GM21529 (cell line): ENCODE measurements around the gene TSPAN16.

ENCODE experiments used
- ATAC-seq: cut with Tn5 transposase; IDR thresholded peaks from one replicate; pipeline ENCODE4 v1.9.1; 2021; ENCODE audit not compliant: unreplicated experiment

The TSPAN16 gene, protein sequence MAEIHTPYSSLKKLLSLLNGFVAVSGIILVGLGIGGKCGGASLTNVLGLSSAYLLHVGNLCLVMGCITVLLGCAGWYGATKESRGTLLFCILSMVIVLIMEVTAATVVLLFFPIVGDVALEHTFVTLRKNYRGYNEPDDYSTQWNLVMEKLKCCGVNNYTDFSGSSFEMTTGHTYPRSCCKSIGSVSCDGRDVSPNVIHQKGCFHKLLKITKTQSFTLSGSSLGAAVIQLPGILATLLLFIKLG

DNA sequence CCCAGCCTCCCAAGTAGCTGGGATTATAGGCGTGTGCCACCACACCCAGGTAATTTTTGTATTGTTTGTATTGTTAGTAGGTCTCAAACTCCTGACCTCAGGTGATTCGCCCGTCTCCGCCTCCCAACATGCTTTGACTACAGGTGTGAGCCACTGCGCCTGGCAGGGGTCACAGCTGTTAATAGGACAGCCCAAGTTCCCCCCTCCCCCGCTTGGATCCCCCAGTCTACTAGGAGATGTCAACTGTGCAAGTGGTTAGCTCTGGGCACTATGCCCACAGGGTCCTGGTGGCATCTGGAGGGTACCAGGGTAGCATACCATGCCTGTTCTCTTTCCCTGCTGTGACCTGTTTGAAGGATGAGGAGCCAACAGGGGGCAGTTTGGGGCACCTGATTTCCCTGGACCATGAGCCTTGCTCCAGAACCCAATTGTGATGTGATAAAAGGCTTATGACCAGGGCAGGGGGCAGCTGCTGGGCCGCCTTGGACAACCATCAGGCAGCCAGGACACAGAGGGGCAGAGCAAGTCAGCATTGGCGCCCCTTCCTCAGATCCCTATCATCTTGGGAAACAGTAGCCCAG, at the start of gene TSPAN16:
TSS of gene TSPAN16 (plus strand) at position 496 of the 581 bp plus-strand sequence. CDS start 138 bp downstream, outside the sequence.
- no peak for ATAC-seq

DNA sequence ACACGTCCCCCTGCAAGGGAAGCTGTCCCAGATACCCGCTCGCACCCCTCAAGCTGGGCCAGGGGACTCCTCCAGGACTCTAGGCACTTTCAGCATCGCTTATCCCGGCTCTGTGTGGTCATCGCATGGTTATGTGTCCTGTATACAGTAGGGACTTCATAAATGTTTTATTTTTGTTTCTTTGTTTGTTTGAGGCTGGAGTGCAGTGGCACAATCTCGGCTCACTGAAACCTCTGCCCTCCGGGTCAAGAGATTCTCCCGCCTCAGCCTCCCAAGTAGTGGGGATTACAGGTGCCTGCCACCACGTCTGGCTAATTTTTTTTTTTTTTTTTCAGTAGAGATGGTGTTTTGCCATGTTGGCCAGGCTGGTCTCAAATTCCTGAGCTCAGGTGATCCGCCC, 49.0 kb upstream of the TSPAN16 start:
- ATAC-seq, result no peak

DNA sequence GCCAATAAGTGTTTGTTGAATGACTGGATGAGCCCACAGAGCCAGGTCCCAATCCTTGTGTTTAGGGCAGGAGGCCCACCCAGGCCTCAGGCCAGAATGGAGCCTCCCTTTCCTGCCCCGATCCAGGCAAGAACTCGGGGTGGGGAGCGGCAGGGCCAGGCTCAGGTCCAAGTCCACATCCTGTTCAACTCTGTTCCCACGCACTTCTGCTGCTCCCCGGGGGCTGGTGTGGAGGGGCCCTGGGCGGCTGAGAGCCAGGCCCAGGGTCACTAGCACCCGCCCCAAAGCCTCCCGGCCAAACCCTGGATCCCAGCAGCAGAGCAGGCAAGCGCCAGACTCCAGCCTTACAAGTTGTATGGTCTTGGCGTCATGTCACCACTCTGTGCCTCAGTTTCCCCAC, 48.6 kb upstream of the TSPAN16 start:
- ATAC-seq, result no peak

DNA sequence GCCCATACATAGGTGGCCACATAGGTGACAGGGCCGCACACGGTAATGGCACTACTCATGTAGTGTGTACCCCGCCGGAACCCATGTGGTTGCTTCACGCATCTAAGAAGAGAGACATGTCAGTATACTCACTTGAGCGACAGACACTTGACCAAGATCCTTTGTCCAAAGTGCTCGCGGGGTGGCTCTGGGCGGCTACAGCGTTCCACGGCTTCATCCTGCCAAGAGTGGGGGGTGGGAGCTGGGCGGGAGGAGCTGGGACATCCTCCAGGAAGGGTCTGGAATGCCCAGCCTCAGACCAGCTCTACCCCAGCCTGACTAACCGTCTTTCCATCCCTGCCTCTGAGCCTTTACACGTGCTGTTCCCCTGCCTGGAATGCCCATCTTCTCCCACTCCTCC, 48.0 kb upstream of the TSPAN16 start:
- no peak for ATAC-seq

DNA sequence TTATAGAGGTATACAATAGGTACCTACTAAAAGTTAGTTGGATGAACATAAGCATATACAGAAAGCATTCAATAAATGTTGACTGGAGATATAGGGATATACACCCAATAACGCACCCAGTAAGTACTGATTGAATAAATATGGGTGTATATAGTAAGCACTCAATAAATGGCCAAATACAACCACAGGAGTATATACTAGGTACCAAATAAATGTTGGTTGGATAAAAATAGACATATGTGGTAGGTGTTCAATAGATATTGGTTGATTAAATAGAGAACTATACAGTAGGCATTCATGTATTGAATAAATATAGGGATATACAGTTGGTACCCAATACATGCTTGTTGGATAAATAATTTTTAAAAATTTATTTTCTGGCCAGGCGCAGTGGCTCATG, 47.1 kb upstream of the TSPAN16 start:
- no peak for ATAC-seq

DNA sequence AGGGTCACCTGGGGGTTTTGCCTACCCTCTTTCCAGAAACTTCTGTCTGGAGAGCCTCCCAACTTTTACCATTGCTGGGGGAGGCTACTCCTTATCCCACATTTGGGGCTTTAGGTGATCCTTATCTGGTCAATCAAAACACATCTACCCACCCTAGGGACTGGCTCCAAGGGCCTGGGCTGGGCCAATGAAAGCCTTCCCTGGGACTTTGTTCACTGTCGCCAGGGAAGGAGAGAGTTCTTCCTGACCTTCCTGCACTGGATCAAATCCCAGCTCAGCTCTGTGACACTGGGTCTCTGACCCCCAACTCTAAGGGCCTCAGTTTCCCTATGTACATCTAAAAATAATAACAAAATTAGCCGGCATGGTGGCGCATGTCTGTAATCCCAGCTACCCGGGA, 44.7 kb upstream of the TSPAN16 start:
- no peak for ATAC-seq

DNA sequence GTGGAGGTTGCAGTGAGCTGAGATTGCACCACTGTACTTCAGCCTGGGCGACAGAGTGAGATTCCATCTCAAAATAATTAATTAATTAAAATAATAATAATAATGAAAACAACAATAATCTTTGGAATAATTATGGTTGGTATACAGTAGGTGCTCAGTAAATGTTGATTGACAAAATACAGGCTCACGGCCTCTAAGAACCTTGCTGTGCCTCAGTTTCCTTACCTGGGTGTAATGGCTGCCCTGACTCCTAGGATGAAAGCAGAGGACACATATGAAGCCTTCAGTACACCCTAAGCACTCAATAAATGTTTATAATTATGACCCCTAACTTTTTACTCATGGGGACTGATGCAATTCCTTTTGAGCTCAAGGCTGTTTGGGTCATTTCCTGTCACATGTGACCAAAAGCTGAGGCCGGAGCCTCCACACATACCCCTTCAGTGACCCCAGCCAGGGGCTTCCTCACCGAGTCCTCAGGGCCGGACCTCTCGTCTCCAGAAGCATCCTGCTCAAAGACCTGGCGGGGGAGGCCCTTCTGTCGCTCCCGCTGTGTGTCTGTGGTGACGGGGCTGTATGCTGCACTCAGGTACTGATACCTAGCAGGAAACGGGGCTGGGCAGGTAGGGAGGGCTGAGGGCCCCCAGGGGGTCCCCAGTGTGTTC, 44.2 kb upstream of the TSPAN16 start:
- no peak for ATAC-seq

DNA sequence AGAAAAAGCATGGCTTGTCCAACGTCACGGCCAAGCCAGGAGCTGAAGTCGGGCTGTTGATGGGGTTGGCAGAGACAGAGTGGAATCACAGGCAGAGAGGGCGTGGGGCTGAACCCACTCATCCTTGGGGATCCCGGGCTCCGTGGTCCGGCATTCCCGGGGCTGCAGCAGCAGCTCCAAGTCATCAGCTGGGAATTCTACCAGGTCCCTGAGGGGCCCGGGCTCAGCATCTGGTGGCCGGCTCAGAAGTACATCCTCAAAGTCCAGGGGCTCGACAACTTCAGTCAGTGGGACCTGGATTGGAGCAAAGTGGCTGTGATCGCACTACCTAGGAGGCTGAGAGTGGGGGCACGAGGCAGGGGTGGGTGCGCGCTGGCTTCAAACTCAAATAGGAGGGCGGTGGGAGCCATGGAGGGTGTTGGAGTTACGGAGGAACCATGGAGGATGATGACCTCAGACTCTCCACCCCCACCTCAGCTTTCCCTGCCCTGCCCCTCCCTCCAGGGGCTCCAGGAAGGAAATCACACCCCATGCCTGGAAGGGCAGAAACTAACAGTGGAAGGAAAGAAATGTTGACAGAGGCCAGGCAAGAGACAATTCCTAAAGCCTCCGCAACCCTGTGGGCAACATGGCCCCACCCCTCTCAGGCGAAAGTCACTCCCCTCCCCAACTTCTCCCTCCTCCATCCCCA, 43.1 kb upstream of the TSPAN16 start:
- ATAC-seq, result no peak

DNA sequence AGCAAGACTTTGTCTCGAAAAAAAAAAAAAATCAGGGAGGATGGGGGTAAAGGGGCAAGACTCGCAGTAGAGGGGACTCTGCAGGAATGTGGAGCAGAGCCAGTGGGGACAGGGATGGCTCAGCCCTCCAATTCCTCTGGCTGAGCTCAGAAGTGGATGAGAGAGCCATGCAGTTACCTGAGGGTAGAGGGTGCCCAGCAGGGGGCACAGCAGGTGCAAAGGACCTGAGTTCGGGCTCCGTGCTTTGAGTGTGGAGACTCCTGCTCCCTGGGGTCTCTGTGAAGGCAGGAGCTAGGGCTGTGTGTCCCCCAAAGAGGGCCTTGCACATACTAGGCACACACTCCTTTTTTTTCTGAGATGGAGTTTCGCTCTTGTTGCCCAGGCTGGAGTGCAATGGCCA, 41.3 kb upstream of the TSPAN16 start:
- no peak for ATAC-seq

DNA sequence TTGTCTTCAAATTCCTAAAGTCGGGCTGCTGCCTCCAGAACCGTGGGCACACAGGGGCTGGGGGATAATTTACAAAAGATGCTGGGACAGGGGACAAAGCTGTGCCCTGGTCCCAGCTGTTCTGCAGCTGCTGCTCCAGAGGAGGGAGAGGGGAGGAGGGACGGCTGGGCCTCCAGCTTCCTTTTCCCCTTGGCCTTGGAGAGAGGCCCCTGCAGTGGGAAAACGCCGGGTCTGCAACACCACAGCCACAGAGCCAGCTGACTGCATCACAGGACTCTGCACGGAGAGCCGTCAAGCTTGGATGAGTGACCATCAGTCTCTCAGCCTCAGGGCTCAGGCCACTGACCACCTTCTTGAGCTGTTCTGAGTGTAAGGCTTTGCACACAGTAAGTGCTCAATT, 39.8 kb upstream of the TSPAN16 start:
- ATAC-seq, result no peak

DNA sequence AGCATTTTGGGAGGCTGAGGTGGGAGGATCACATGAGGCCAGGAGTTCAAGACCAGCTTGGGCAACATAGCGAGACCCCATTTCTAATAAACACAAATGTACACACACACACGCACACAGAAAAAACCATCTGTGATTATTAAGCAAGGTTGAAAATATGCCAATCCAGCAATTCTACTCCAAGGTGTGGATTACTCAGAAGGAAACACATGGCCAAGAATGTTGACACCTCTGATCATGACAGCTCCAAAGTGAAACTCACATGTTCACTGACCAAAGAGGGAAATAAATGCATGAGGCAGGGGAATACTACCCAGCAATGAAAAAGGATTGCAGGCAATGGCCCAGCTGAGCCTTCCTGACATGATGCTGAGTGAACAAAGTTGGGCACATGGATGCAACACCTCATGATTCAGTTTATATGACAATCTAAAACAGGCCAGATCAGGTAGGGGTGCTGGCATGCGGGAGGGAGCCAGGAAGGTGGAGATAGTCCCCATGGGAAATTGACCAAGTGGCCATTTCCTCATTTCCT, 38.0 kb upstream of the TSPAN16 start:
- no peak for ATAC-seq

DNA sequence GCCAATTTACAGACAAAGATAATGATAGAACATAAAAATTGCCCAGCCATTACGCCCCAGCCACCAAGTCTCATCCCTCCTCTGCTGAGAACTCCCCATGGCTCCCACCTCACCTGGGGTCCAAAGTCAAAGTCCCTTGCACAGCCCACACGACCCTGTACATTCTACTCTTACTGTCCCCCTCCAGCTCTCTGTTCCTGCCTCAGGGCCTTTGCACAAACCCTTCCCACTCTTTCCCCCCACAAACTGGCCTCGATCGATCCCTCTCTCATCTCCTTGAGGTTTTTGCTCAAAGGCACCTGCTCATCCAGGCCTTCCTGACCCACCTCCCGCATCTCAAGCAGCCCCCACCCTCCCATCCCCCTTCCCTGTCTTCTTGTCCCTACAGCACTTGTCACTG, 35.0 kb upstream of the TSPAN16 start:
- no peak for ATAC-seq

DNA sequence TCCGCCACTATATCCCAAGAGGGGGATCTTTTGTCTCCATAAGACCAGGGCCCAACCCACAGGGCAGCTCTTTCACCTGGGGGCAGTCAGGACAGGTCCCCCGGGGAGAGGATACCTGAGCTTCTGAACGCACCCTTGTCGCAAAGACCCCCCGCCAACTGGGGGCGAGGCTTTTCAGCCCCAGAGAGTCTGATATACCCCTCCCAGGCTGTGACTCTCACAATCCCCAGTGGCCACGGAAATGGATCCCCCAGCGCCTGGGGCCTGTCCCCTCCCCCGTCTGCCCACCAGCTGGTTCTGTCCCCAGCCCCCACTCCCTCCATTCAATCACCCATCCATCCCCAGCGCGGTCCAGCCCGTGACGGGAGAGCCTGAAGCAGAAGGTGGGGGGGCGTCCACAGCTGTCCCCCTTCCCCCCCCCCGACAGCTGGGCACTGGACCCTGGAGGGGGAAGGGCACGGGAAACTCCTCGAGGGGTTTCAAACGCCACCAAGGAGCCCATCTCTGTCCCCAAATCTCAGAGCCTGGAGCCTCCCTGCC, 34.5 kb upstream of the TSPAN16 start:
- ATAC-seq, result no peak

DNA sequence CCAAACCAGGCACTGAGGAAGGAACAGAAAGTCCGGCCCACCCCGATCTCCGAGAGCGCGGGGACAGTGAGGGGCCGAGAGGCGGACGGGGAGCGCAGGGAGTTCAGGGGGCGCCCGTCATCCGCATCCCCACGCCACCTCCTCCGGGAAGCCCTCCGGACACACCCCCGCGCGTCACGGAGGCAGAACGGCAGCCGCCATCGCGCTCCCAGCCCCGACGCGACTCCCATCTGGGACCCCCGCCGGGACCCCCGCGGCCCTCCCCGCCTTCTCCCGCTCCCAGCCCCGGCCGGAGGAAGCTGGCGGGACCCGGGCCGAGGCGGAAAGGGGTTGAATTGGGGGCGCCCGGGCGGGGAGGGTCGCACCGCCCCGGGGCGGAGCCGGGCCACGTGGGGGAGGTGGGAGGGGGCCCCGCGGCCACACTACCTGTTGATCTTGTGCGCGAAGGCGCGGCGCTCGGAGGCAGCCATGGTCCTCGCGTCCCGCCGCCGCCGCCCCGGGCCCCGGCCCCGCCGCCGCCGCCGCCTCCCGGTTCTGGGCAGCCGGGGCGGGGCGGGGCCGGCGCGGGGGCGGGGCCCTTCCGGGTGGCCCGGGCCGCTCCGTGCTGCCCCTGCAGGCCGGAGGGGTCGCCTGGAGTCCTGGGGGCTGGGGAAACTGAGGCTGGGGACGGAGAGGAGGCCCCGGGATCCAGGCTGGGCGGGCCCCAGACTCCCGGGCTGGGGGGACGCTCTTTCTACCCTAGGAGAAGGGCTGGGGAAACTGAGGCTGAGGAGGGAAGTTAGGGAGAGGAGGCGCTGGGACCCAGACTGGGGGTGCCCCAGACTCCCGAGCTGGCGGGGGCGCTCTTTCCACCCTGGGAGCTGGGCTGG, 33.8 kb upstream of the TSPAN16 start, which contains the start of gene DOCK6:
TSS of gene DOCK6 (minus strand) at position 554 of the 869 bp plus-strand sequence. CDS start at position 470, 84 bp downstream.
- no peak for ATAC-seq

DNA sequence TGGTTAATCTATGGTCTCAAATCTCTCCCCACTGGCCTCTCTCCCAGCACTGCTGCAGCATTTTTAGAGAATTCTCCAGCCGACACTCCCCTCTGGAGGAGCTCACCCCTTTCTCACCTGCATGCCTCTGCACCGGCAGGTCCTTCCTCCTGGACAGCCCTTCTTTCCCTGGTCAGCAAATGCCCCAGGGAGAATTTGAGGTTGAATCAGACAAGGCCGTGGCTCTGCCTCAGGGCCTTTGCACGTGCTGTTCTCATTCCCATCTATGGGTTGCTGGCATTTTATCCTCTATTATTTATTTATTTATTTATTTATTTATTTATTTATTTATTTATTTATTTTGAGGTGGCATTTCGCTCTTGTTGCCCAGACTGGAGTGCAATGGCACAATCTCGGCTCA, 32.2 kb upstream of the TSPAN16 start:
- ATAC-seq, result no peak

DNA sequence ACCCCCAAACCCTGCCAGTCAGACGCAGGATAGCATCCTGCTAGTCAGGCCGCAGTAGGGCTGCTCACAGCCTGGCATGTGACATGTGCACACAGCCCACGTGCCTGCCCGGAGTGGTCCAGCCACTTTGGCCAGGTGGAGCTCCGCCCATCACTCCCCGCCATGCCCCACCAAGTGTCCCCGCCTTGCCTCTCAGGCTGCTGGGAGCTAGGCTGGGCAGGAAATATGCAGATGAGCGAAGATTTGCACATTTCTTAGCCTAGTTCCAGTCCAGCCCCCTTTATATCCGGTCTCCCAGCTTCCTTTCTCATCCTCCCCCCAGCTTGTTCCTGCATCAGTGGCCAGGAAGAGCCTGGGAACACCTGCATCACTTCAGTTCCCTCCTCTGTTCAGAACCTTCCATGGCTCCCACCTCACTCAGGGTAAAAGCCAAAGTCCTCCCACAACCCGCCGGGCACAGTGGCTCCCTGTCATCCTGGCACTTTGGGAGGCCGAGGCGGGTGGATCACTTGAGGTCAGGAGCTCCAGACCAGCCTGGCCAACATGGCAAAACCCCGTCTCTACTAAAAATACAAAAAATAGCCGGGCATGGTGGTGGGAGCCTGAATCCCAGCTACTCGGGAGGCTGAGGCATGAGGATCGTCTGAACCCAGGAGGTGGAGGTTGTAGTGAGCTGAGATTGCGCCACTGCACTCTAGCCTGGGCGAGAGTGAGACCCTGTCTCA, 31.3 kb upstream of the TSPAN16 start:
- no peak for ATAC-seq

DNA sequence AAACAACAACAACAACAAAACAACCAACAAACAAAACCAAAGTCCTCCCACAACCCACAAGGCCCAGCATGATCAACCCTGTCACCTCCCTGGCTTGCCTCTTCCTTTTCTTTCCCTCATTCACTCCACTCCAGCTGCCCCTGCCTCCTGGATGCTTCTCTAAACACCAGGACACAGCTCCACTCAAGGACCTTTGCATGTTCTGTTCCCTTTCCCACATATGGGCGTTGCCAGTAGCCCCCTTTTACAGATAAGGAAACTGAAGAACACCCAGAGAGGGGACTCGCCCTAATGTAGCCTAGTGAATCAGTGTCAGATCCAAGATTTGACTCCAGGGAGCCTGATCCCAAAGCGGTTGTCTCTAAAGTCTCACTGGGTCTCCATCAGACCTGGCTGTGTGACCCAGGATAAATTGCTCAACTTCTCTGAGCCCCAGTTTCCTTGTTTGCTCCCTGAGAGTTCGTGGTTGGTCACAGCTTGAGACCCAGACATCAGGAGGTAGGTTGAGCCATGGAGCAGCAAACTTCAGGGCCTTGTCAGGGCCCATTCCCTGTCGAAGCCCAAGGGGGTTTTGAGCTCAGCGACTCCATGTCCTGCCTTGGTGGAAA, 30.7 kb upstream of the TSPAN16 start:
- no peak for ATAC-seq

DNA sequence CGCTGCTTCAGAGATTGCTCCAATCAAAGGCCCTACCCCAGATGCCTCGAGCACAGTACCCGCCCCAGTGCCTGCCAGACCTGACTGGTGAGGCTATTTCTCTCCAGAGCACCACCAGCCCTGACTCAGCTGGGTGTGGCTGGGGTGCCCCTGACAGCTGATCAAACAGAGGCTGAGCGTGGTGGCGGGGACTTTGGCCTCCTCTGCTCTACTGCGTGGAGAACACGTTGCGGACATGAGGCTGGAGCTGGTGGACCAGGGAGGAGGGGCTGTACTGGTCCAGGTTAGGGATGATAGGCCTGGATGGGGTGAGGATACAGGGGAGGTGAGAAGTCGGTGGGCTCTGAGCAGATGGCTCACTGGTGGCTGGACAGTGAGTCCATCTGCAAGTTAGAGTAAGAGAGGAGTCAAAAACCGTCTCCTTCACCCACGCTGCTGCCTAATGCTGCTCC, 30.1 kb upstream of the TSPAN16 start:
- ATAC-seq, result no peak
